Activated T-helper 17 cell treated with anti-CD3 and anti-CD28 coated beads, Interleukin-2, amount 50 U/mL, for 72 hours (primary cell): ENCODE data around the gene CHMP5. TPM values are rescaled to one million over a fixed set of nuclear protein-coding genes. Genes with fewer than 3 reads are reported as not detected.

Source experiments
- ATAC-seq: fragments of 150-1000 bp; cut with Tn5 transposase; replicated peaks from 2 replicates; pipeline ENCODE4 v1.10.0; 2021; ENCODE audit warnings: mild to moderate bottlenecking, moderate library complexity
- H3K27ac Mint-ChIP-seq: one replicate; pipeline ENCODE4 v1.8.0; 2022; ENCODE audit warnings: mixed read lengths
- H3K27me3 Mint-ChIP-seq: one replicate; pipeline ENCODE4 v1.8.0; 2022; ENCODE audit warnings: mixed read lengths
- H3K36me3 Mint-ChIP-seq: one replicate; pipeline ENCODE4 v1.8.0; 2022; ENCODE audit warnings: low read depth, mild to moderate bottlenecking, mixed read lengths
- H3K4me1 Mint-ChIP-seq: one replicate; pipeline ENCODE4 v1.8.0; 2022; ENCODE audit warnings: mixed read lengths
- H3K4me3 Mint-ChIP-seq: one replicate; pipeline ENCODE4 v1.8.0; 2022; ENCODE audit warnings: mild to moderate bottlenecking, mixed read lengths
- H3K9me3 Mint-ChIP-seq: one replicate; pipeline ENCODE4 v1.8.0; 2022; ENCODE audit warnings: mixed read lengths
- total RNA-seq, 2 donors: library from RNA; stranded (reverse); gene quantifications; one replicate each; pipeline ENCODE4 v1.2.3, GENCODE V29; 2022

Gene CHMP5
- total RNA-seq, 2 donors from 2014 or later = 54.7 to 70.0 TPM

DNA sequence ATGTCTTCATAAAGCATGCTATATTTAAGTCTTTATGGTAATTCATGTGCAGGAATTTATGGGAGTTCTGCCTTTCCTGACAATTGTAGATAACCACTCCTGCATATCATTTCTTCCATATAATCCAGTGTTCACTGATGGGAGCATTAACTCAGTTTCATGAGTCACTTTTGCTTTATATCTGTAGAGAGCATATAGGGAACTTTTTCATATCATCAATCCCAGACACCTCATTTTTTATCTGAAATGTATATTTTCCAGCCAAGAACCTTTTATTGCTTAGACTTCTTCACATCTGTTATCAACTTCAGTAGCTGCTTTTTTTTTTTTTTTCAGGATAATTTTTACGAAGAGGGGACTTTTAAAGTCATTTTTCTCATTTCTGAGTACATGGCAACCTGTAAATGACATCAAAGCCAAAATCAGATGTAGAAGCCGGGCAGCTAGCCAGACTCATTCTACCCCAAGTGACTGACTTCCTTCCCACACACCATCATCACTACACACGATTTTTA lies 66.6 kb downstream of the CHMP5 start:
- Mint-ChIP-seq H3K27me3 (no peaks in the 10 kb centered on the region), H3K27ac (no peak overlapping the region), H3K36me3 (peaks cover 98% of the 10 kb centered on the region), H3K4me1 (no peaks in the 10 kb centered on the region), H3K9me3 (no peaks in the 10 kb centered on the region), H3K4me3 (no peak overlapping the region)
- ATAC-seq = no peak

Other genes starting within 250 kb of the CHMP5 start
- 100 to 1,000 TPM; 132 to 220 TPM for gene DNAJA1, start 239.8 kb upstream of the CHMP5 start, total RNA-seq
- gene SMU1, start 188.4 kb upstream of the CHMP5 start, total RNA-seq = 10 to 100 TPM; 24.2 to 30.9 TPM
- 10 to 100 TPM; 45.4 to 57.9 TPM for gene B4GALT1, start 97.7 kb upstream of the CHMP5 start, total RNA-seq
- gene SPINK4, start 24.9 kb upstream of the CHMP5 start, total RNA-seq = not detected
- 10 to 100 TPM; 41.2 to 95.2 TPM for gene BAG1, start 341 bp upstream of the CHMP5 start, total RNA-seq
- gene NFX1, start 25.5 kb downstream of the CHMP5 start, total RNA-seq = 10 to 100 TPM; 32.0 to 56.5 TPM
- gene AQP7, start 137.5 kb downstream of the CHMP5 start, total RNA-seq = under 1 TPM; 0.42 to 0.45 TPM
- gene AQP3, start 182.5 kb downstream of the CHMP5 start, total RNA-seq = 10 to 100 TPM; 37.3 to 72.5 TPM
- gene NOL6, start 208.9 kb downstream of the CHMP5 start, total RNA-seq = 10 to 100 TPM; 25.9 to 58.3 TPM